MCF 10A (cell line): ENCODE results near the gene GPR35. TPM values are rescaled to one million over a fixed set of nuclear protein-coding genes. Genes with fewer than 3 reads are reported as not detected.

Experiments used
- BruUV-seq: library from RNA; stranded (reverse); fragments of 400-500 nt; replicated peaks from 2 replicates; lab custom pipeline; 2021; lab: Mats Ljungman, UMichigan
- CTCF ChIA-PET: fragments of 300-600 bp; sonication (Branson Sonifier 250); formaldehyde crosslinking; extraction: SDS; loops from one replicate; lab custom pipeline; 2021; ENCODE audit warnings: antibody characterized with exemption, inconsistent platforms; lab: Yijun Ruan, JAX
- POLR2A ChIA-PET: fragments of 300-600, 350-650 bp; sonication (Branson Sonifier 250); formaldehyde crosslinking; extraction: SDS; loops from one replicate; lab custom pipeline; 2020; ENCODE audit warnings: antibody characterized with exemption, inconsistent platforms; lab: Yijun Ruan, JAX
- DNase-seq: peaks from one replicate; pipeline ENCODE4 v3.0.0-alpha.2; 2018; ENCODE audit not compliant: unreplicated experiment
- H3K27ac Mint-ChIP-seq: one replicate; pipeline ENCODE4 v1.8.0; 2022; ENCODE audit warnings: mild to moderate bottlenecking, low read depth, mixed read lengths; ENCODE audit not compliant: unreplicated experiment
- H3K27me3 Mint-ChIP-seq: one replicate; pipeline ENCODE4 v1.8.0; 2022; ENCODE audit warnings: mixed read lengths; ENCODE audit not compliant: insufficient read depth, unreplicated experiment
- H3K36me3 Mint-ChIP-seq: one replicate; pipeline ENCODE4 v1.8.0; 2022; ENCODE audit warnings: mild to moderate bottlenecking, moderate library complexity, mixed read lengths; ENCODE audit not compliant: insufficient read depth, unreplicated experiment
- H3K4me1 Mint-ChIP-seq: one replicate; pipeline ENCODE4 v1.8.0; 2022; ENCODE audit warnings: mixed read lengths; ENCODE audit not compliant: insufficient read depth, unreplicated experiment
- H3K4me3 Mint-ChIP-seq: one replicate; pipeline ENCODE4 v1.8.0; 2022; ENCODE audit warnings: mild to moderate bottlenecking, moderate library complexity, mixed read lengths; ENCODE audit not compliant: unreplicated experiment
- H3K9me3 Mint-ChIP-seq: one replicate; pipeline ENCODE4 v1.8.0; 2022; ENCODE audit warnings: mixed read lengths; ENCODE audit not compliant: unreplicated experiment
- CTCF ChIP-seq: fragments of 200-600 bp; IDR thresholded peaks from one replicate; pipeline ENCODE4 v1.8.0; 2022; ENCODE audit warnings: antibody characterized with exemption, mild to moderate bottlenecking; ENCODE audit not compliant: unreplicated experiment
- intact Hi-C: fragments of 100-400 bp; cut with micrococcal nuclease; formaldehyde crosslinking; loops from 2 replicates; pipeline ENCODE4 v1.14.1; 2022
- total RNA-seq: library from RNA; stranded (reverse); gene quantifications from 2 replicates; pipeline ENCODE4 v1.2.3, GENCODE V29; 2022

Gene GPR35
- total RNA-seq, 1 experiment from 2014 or later, result 0.42 TPM

GRCh38 chr2:240632306-240632721, 7.0 kb downstream of the GPR35 start:
- POLR2A ChIA-PET, result no interaction called here
- no peak for DNase-seq
- intact Hi-C loops, result no loop called here
- no peak for TF ChIP-seq CTCF
- no TSS peak for BruUV-seq
- CTCF ChIA-PET, result no interaction called here
- no peak overlapping the region for H3K27ac Mint-ChIP-seq
- no peaks in the 10 kb centered on the region for H3K36me3 Mint-ChIP-seq
- no peaks in the 10 kb centered on the region for H3K4me1 Mint-ChIP-seq
- H3K9me3 Mint-ChIP-seq, result peaks cover 14% of the 10 kb centered on the region
- no peaks in the 10 kb centered on the region for H3K27me3 Mint-ChIP-seq
- no peak overlapping the region for H3K4me3 Mint-ChIP-seq

GRCh38 chr2:240635121-240635997, 10.1 kb downstream of the GPR35 start:
- no TSS peak for BruUV-seq
- no peak overlapping the region for H3K27ac Mint-ChIP-seq
- ChIA-PET POLR2A (no interaction called here), CTCF (no interaction called here)
- peaks cover 11% of the 10 kb centered on the region for H3K27me3 Mint-ChIP-seq
- H3K4me1 Mint-ChIP-seq, result no peaks in the 10 kb centered on the region
- no peak for DNase-seq
- H3K9me3 Mint-ChIP-seq, result peaks cover 14% of the 10 kb centered on the region
- no peak overlapping the region for H3K4me3 Mint-ChIP-seq
- no peaks in the 10 kb centered on the region for H3K36me3 Mint-ChIP-seq
- intact Hi-C loops, result no loop called here
- no peak for TF ChIP-seq CTCF

DNA sequence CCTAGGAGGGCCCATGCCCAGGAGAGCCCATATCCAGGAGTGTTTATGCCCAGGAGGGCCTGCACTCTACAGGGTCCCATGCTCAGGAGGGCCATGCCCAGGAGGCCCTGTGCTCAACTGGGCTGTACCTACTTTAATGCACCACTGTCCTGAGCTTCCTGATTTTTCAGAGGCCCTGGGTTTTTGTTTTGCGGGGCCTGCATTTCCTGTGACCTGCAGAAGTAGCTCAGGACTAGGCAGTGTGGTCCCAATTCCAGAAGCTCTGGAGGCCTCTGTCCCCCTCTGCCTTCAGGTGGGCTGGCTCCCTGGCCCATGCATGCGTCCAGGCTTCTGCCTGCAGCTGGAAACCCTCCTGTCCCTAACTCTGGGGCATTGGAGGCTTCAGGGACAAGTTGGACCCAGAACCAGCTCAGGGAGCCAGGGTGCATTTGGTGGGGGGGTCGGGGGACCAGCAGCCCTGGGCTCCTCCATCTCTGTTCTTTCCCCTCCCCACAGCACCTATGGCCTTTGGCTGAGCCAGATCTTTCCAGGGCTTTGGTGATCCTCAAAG, 10.8 kb downstream of the GPR35 start:
- no peak for TF ChIP-seq CTCF
- Mint-ChIP-seq H3K4me3 (no peak overlapping the region), H3K27me3 (peaks cover 11% of the 10 kb centered on the region), H3K36me3 (no peaks in the 10 kb centered on the region), H3K27ac (no peak overlapping the region), H3K4me1 (no peaks in the 10 kb centered on the region), H3K9me3 (peaks cover 14% of the 10 kb centered on the region)
- no peak for DNase-seq
- intact Hi-C loops, result no loop called here
- POLR2A ChIA-PET, result no interaction called here
- no TSS peak for BruUV-seq
- CTCF ChIA-PET, result no interaction called here

GRCh38 chr2:240636563-240637115, 11.4 kb downstream of the GPR35 start:
- Mint-ChIP-seq H3K36me3 (no peaks in the 10 kb centered on the region), H3K4me1 (no peaks in the 10 kb centered on the region), H3K27me3 (peaks cover 11% of the 10 kb centered on the region), H3K27ac (no peak overlapping the region), H3K4me3 (no peak overlapping the region), H3K9me3 (peaks cover 14% of the 10 kb centered on the region)
- DNase-seq, result no peak
- intact Hi-C loops, result no loop called here
- no peak for TF ChIP-seq CTCF
- no TSS peak for BruUV-seq
- ChIA-PET POLR2A (no interaction called here), CTCF (interaction anchor here (0.6 kb wide), 1 partner anchor 24 kb away, joined by 3 read pairs; no protein-coding TSS in a partner anchor)
